GM06990 (cell line): ENCODE measurements around the gene CMC1.
"Not testable (repeated sequence)": the region's sequence is repeated elsewhere in the genome, so short reads cannot be mapped to it uniquely, and the experiment has no call there.

Experiments used
- DNase-seq: peaks from one replicate; pipeline ENCODE4 v3.0.0-alpha.2; 2011; ENCODE audit not compliant: insufficient read length; ENCODE audit errors: extremely low read depth
- H3K27me3 ChIP-seq: replicated peaks from 2 replicates; pipeline ENCODE4 v1.6.0; 2011; ENCODE audit warnings: low read length; ENCODE audit not compliant: control insufficient read depth, insufficient read depth
- H3K36me3 ChIP-seq: 2 replicates; pipeline ENCODE4 v1.5.1; 2011; ENCODE audit warnings: low read length; ENCODE audit not compliant: control insufficient read depth, insufficient read depth
- H3K4me3 ChIP-seq: replicated peaks from 2 replicates; pipeline ENCODE4 v1.5.1; 2011; ENCODE audit warnings: low read depth, mild to moderate bottlenecking, control low read depth, low read length
- TF ChIP-seq, protein P1 (sequence below): IDR thresholded peaks from 2 replicates; pipeline ENCODE4 v1.5.1; 2011; ENCODE audit warnings: low read length, control low read depth, mild to moderate bottlenecking, inconsistent platforms; ENCODE audit not compliant: insufficient read depth, poor library complexity, severe bottlenecking

CMC1 gene, protein sequence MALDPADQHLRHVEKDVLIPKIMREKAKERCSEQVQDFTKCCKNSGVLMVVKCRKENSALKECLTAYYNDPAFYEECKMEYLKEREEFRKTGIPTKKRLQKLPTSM

DNA sequence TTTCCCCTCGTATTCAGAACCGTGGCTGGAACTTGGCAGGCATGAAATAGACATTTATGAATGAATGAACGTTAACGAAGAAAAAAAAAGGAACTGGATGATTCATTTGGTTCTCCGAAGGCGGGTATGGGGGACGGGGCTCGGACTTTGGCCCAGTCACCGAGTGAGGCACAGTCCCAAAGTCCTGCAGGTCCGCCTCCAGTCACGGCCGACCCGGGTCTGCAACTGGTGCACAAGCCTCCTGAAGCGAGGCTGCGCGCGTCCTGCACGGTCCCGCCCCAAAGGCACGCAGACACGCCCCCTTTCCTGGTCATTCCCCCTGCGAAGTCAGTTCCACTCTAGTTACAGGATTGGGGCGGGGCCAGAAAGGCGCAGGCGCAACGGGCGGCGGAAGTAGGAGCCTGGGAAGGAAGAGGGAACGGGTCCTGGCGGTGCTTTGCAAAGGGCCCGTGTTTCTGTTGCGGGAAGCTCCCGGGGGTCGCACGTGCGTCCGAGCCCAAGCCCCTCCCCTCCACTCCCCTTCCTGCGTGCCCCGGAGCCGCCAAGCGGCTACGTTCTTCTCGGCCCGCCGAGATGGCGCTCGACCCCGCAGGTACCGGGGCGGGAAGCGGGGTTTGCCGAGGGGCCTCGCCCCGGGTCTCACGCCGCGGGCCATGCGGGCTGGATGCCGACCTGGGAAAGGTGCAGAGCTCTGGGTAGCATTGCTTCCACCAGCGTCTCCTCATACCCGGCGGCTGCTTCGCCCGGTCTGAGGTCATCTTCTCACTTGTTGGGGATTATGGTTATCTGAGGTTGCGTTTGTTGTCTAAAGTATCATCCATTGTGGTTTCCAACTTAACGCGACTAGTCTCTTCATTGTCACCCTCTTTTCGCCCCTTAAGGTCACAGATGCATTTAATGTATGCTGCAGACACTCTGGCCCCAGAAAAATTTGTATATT, at the start of gene CMC1:
Gene CMC1, plus strand, starts transcription at position 399 of the 940 bp plus-strand sequence. Its CDS starts 175 bp downstream, at position 574.
- H3K36me3 ChIP-seq = no peaks in the 10 kb centered on the region
- TF ChIP-seq, protein P1, sequence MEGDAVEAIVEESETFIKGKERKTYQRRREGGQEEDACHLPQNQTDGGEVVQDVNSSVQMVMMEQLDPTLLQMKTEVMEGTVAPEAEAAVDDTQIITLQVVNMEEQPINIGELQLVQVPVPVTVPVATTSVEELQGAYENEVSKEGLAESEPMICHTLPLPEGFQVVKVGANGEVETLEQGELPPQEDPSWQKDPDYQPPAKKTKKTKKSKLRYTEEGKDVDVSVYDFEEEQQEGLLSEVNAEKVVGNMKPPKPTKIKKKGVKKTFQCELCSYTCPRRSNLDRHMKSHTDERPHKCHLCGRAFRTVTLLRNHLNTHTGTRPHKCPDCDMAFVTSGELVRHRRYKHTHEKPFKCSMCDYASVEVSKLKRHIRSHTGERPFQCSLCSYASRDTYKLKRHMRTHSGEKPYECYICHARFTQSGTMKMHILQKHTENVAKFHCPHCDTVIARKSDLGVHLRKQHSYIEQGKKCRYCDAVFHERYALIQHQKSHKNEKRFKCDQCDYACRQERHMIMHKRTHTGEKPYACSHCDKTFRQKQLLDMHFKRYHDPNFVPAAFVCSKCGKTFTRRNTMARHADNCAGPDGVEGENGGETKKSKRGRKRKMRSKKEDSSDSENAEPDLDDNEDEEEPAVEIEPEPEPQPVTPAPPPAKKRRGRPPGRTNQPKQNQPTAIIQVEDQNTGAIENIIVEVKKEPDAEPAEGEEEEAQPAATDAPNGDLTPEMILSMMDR = peak; percentile 14
- DNase-seq = peak; percentile 97

DNA sequence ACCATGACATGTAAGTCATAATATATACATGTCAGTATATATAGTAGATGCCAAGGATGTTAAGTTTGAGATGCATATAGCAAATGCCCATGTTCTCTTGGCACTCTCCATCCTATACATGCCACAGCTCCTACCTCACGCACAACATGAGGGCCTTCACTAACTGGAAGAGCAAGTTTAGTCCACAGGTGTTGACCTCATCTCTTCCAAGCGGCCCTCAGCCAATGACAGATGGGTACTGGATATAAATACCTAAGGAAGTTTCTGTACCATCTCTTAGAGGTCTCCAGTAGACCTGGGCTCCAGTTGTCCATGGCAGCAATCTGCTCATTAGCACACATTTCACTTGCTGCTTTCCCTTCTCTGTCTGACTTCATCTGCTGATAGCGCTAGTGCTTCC, 43.3 kb upstream of the CMC1 start:
- TF ChIP-seq, protein P1 = no peak
- Histone ChIP-seq H3K4me3 (no peak overlapping the region), H3K27me3 (no peaks in the 10 kb centered on the region), H3K36me3 (no peaks in the 10 kb centered on the region)
- DNase-seq = no peak

More for the DNA sequence above, at the start of gene CMC1:
- Histone ChIP-seq H3K27me3 (no peaks in the 10 kb centered on the region), H3K4me3 (peak within 1 kb of the TSS; percentile 95)

DNA sequence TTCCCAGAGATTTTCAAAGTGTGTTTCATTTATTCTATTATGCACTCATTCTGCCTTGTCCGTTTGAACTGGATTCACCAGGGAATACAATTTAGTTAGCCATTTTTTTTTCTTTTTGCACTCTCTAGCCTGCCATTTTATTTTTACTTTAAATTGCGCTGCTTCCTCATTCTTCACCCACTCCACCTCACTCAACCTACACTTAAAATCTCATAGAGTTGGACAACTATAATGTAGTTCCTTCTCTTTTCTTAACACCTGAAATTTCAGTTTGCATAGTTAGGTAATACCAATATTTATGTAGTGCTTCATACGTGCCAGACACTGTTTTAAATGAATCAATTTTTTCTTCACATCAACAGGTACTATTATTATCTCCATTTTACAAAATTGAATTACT, 42.4 kb upstream of the CMC1 start:
- DNase-seq = no peak
- H3K27me3 ChIP-seq = no peaks in the 10 kb centered on the region
- H3K36me3 ChIP-seq = no peaks in the 10 kb centered on the region
- H3K4me3 ChIP-seq = no peak overlapping the region
- TF ChIP-seq, protein P1 = no peak

DNA sequence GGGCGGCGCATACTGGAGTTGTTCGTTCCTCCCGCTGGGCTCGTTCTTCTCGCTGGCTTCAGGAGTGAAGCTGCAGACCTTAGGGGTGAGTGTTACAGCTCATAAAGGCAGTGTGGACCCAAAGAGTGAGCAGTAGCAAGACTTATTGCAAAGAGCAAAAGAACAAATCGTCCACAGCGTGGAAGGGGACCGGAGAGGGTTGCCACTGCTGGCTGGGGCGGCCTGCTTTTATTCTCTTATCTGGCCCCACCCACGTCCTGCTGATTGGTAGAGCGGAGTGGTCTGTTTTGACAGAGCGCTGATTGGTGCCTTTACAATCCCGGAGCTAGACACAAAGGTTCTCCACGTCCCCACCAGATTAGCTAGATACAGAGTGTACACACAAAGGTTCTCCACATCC, 41.8 kb upstream of the CMC1 start:
- H3K4me3 ChIP-seq, DNase-seq, H3K27me3 ChIP-seq, H3K36me3 ChIP-seq: not testable (repeated sequence)

DNA sequence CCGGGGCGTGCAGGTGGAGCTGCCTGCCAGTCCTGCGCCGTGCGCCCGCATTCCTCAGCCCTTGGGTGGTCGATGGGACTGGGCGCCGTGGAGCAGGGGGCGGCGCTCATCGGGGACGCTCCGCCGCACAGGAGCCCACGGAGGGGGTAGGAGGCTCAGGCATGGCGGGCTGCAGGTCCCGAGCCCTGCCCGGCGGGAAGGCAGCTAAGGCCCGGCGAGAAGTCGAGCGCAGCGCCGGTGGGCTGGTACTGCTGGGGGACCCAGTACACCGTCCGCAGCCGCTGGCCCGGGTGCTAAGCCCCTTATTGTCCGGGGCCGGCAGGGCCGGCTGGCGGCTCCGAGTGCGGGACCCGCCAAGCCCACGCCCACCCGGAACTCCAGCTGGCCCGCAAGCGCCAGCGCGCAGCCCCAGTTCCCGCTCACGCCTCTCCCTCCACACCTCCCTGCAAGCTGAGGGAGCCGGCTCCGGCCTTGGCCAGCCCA, 41.0 kb upstream of the CMC1 start:
- not testable (repeated sequence) for H3K36me3 ChIP-seq, DNase-seq, H3K27me3 ChIP-seq, H3K4me3 ChIP-seq

DNA sequence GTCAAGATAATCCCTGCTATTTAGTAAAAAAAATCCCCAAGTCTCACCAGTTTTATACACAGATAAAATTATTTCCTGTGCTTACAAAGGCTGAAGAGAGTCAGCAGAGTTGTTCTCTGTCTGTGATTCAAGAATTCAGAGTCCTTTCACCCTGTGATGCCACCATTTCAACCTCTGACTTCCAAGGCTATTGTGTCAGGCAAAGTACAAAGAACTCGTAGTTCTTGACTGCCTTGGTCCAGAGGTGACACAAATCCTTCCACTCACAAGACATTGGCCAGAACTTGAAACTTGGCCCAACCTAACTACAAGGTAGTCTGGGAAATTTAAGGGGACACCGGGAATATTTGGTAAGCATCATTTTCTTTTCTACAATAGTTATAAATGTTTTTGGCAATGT, 34.9 kb upstream of the CMC1 start:
- TF ChIP-seq, protein P1 = no peak
- no peak for DNase-seq
- no peak overlapping the region for H3K4me3 ChIP-seq
- H3K27me3 ChIP-seq = no peaks in the 10 kb centered on the region
- H3K36me3 ChIP-seq = no peaks in the 10 kb centered on the region
